ENCODE measurements around the gene ZNF385C.

GRCh38 chr17:42122371-42123303, 24.4 kb upstream of the ZNF385C start, which contains the start of gene HSPB9:
- TF ChIP-seq CTCF (IDR thresholded peaks at IDR 0.05) (no peak), EP300 (IDR thresholded peaks at IDR 0.05) (no peak), POLR2A (IDR thresholded peaks at IDR 0.05) (no peak)
